ENCODE results near the gene RAD51B. TPM values are rescaled to one million over a fixed set of nuclear protein-coding genes. Genes with fewer than 3 reads are reported as not detected.
A peak's percentile ranks its signal among the peaks of the same experiment; 100 is the strongest.

RAD51B gene
- polyA plus RNA-seq, 10 donors = 5.3 to 10.7 (median 7.5) TPM

GRCh38 chr14:68627868-68628604 is 808.5 kb downstream of the RAD51B start:
- DNase-seq = peak in 1 of 3 donors; percentile 71

GRCh38 chr14:68628605-68629310 is 809.2 kb downstream of the RAD51B start:
- DNase-seq = no peak

DNA sequence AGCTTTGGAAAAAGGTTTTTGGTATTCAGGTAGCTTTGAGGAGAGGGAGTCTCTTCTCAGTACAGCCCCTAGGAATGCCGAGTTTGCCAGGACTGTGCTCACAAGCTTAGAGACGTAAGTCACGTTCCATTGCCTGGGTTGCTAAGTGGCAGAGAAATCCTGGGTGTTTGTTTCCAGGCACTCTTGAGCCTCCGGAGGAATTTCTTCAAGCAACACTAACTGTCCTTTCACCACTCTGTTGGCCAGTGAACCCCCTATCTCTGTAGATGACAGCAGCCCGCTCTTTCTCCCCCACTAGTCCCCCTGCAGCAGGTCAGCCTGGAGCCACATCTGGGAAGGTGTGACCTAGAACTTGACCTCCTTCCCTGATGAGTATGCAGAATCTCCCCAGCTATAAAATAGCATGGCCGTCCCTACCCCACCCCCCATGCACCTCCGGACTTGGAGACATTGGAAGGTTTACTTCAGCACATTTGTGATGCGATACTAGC is 810.5 kb downstream of the RAD51B start:
- DNase-seq = no peak

DNA sequence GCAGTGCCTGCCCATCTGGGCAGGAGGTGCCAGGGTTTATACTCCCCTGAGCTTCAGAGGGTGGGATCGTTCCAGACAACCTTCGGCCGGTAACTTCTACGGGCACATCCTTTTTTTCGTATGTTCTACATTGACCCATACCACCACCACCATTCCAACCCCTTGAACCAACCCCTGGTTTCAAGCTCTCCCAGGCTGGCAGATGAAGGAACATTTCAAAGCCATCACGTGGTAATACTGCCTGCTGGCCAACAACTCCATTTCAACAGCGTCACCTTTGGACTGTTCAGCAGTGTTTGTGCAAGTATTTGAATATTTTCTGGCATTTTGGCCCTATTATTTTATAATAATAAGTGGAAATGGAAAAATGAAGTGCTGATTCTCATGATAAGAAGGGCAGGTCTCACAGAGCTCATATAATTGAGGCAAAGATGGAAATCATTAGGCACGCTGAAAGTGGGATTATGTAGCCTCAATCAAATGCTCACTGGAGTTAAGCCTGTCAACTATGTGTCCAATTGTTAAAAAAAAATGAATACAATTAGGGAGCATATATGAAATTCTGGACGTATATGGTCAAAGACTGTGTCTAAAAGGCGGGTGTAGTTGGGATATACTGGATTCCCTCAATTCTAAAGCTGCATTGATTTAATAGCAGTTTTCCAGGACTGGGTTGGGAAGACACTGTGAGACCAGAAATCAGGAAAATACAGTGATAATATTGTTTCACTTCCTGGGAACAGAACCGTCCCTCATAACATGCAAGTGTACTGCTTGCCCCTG is 811.2 kb downstream of the RAD51B start:
- DNase-seq = no peak

- DNase-seq = peak in 1 of 3 donors; percentile 77
Observed at GRCh38 chr14:68631394-68632053, 811.9 kb downstream of the RAD51B start.

GRCh38 chr14:68632054-68632895 is 812.7 kb downstream of the RAD51B start:
- peak in 1 of 3 donors; percentile 81 for DNase-seq

DNA sequence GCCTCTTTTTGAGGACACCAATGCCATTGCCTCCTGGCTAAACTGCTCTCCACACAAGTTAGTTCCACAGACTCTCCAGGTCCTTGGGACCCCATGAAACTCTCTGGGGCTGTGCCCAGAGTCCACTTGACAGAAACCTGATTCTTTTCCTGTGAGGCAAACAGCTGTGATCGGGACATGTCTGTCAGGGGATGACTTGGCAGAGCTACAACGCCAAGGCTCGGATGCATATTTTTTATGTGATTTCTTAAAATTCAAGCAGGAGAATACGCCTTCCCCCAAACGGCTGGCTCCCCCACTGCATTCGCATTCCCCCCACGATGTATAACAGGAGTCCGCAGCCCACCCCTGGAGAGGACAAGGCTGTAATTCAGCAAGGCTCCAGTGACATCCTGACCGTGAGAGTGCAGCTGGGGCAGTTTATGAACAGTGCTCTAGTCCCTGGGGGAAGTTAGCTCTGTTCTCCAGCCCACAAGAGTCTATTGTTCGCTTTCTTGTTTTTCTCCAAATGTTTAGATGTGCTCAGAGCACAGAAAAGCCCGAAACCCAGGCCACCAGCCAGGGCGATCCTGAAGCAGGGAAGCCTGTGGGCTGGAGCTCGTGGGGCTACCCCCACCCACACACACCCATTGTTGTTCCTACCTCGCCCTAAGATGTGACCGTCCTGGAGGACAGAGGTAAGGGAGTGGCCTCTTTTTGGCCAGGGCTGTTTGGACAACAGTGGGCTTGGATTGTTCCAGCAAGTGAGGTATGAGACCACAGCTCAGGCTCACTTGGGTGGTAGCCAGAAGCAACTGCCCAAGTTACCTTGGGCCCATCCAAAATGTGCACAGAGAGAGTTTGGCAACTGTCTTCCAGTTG is 813.8 kb downstream of the RAD51B start:
- peak; percentile 71 to 95 (median 80) for DNase-seq

DNA sequence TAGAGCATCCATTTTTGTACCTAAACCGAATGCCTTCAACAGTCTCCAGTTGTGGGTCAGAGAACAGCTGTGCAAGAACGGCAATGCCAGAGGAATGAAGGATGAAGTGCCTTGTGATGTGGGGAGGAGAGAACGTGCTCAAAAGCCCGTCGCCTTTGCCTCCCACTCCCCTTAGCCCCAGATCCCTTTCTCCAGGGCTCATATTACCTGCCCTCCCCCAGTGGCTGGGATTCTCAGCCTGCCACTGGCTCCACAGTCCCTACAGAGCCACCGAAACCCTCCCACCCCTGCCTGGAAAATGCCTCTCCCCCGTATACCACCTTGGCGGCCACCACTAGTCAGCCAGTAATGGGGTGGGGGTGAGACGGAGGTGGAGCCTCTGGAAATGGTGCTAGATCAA is 814.8 kb downstream of the RAD51B start:
- peak in 1 of 3 donors; percentile 64 for DNase-seq

DNA sequence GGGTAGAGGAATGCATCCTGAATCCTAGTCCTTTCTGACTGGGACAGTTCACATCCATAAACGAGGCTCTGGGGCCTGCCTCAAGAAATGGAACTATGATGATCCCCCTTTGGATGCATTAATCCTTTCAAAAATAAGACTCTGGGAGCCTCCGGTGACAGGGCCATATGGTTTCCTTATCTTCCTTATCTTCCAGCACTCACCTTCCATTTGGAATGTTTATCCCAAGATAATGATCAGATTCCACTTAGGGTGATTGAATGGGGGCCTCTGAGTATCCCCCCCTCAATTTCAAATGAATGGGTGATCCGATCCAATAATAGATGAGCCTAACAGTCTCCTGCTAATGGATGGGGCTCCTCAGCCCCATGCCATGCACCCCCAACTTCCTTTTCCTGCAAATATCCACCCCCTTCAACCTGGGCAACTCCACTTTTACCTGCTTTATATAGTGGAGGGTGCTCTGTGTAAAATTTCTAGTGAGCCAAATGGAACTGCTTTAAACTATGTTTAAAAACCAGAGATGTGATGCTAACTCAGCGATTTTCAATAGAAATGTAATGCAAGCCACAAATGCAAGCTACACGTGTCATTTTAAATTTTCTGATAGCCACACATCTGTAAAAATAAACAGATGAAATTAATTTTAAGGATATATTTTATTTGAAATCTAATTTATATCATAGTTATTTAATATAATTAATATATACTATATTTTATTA is 815.5 kb downstream of the RAD51B start:
- DNase-seq = no peak

DNA sequence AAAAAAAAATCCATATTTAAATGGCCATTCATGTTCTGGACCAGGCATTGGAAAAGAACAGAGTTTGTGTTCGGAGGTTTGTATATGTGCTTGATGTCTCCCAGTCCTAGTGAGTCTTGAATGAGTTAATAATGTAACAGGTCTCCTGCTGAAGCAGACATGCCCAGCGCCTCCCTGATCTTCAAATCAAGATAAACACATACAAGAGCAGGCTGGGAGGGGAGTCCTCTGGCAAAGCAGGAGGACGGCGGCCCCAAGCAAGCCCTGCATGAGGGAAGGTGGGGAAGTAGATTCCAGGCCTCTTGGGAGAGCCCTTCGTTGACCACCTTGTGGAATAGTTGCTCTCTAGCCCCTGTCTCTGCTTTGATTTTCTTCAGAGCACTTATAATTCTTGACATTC is 817.0 kb downstream of the RAD51B start:
- no peak for DNase-seq

- DNase-seq = peak in 1 of 3 donors; percentile 66
Observed at GRCh38 chr14:68637106-68638021, 817.8 kb downstream of the RAD51B start.

- DNase-seq = peak in 1 of 3 donors; percentile 76
Observed at GRCh38 chr14:68638141-68638999, 818.8 kb downstream of the RAD51B start.

- DNase-seq = peak in 1 of 3 donors; percentile 74
Observed at GRCh38 chr14:68639000-68639757, 819.6 kb downstream of the RAD51B start.

- DNase-seq = no peak
Observed at GRCh38 chr14:68639758-68640574, 820.4 kb downstream of the RAD51B start.

DNA sequence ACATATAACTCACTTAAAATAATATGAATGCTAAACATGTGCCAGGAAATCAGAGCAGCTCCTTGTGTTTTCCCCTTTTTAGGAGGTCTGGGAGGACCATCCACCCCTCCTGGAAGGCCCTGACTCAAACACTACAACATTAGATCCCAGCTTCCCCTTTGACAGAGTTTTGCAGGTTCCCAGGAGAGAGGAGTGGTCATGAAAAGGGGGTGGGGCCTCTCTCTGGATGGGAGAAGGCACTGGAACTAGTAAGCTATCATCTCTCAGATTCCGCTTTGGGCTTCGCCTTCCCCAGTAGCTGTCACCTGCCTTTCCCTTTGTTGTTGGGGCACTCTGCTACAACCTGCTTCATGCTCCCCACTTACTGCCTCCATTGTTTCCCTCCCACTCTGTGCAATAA is 824.1 kb downstream of the RAD51B start:
- DNase-seq = no peak

All from muscle of back (tissue), 11 donors.